GM21619 (cell line): ENCODE data around the gene COMMD10.
"Not testable (repeated sequence)": the region's sequence is repeated elsewhere in the genome, so short reads cannot be mapped to it uniquely, and the experiment has no call there.

Source experiments
- ATAC-seq: cut with Tn5 transposase; IDR thresholded peaks from one replicate; pipeline ENCODE4 v1.9.1; 2021; ENCODE audit not compliant: unreplicated experiment

COMMD10 gene

GRCh38 chr5:116084871-116085715 lies at the start of gene COMMD10:
TSS of gene COMMD10 (plus strand) at chr5:116085025.
- ATAC-seq = peak; percentile 85

GRCh38 chr5:116035123-116035522 lies 49.7 kb upstream of the COMMD10 start:
- ATAC-seq = no peak

GRCh38 chr5:116037236-116037822 lies 47.5 kb upstream of the COMMD10 start:
- no peak for ATAC-seq

- peak; percentile 86 for ATAC-seq
Measured at GRCh38 chr5:116038817-116039216, 46.0 kb upstream of the COMMD10 start.

- no peak for ATAC-seq
Measured at GRCh38 chr5:116042375-116042774, 42.5 kb upstream of the COMMD10 start.

GRCh38 chr5:116044073-116044472 lies 40.8 kb upstream of the COMMD10 start:
- no peak for ATAC-seq

GRCh38 chr5:116045821-116046220 lies 39.0 kb upstream of the COMMD10 start:
- no peak for ATAC-seq

- ATAC-seq = no peak
Measured at GRCh38 chr5:116046261-116046660, 38.6 kb upstream of the COMMD10 start.

- ATAC-seq = no peak
Measured at GRCh38 chr5:116046823-116047222, 38.0 kb upstream of the COMMD10 start.

GRCh38 chr5:116058346-116058936 lies 26.4 kb upstream of the COMMD10 start:
- no peak for ATAC-seq

GRCh38 chr5:116062352-116062751 lies 22.5 kb upstream of the COMMD10 start:
- no peak for ATAC-seq

GRCh38 chr5:116063950-116064349 lies 20.9 kb upstream of the COMMD10 start:
- ATAC-seq = no peak

GRCh38 chr5:116068028-116068632 lies 16.7 kb upstream of the COMMD10 start:
- no peak for ATAC-seq

GRCh38 chr5:116071211-116071610 lies 13.6 kb upstream of the COMMD10 start:
- no peak for ATAC-seq

- no peak for ATAC-seq
Measured at GRCh38 chr5:116075191-116075831, 9.5 kb upstream of the COMMD10 start.

GRCh38 chr5:116076496-116076895 lies 8.3 kb upstream of the COMMD10 start:
- ATAC-seq = peak; percentile 99

- ATAC-seq = no peak
Measured at GRCh38 chr5:116078199-116078598, 6.6 kb upstream of the COMMD10 start.

- peak; percentile 41 for ATAC-seq
Measured at GRCh38 chr5:116084287-116084691, 536 bp upstream of the COMMD10 start.

- not testable (repeated sequence) for ATAC-seq
Measured at GRCh38 chr5:116086309-116086708, 1.5 kb downstream of the COMMD10 start.

GRCh38 chr5:116088062-116088461 lies 3.2 kb downstream of the COMMD10 start:
- no peak for ATAC-seq

GRCh38 chr5:116090302-116090701 lies 5.5 kb downstream of the COMMD10 start:
- ATAC-seq = no peak
